PFSK-1 (cell line): ENCODE results near the gene MAST2.

ENCODE experiments used
- FOXP2 ChIP-seq: optimal IDR thresholded peaks from 2 replicates; pipeline ENCODE3; 2011; ENCODE audit warnings: borderline replicate concordance, control low read depth, inconsistent platforms; ENCODE audit not compliant: insufficient read depth; ENCODE audit errors: extremely low read length, extremely low read depth
- POLR2AphosphoS5 ChIP-seq: IDR thresholded peaks from 2 replicates; pipeline ENCODE4 v1.6.1; 2012; ENCODE audit warnings: low read depth, mild to moderate bottlenecking, control low read depth, low read length, moderate library complexity
- SIN3A ChIP-seq: IDR thresholded peaks from 2 replicates; pipeline ENCODE4 v1.6.1; 2012; ENCODE audit warnings: mild to moderate bottlenecking, low read length, moderate library complexity, borderline replicate concordance; ENCODE audit not compliant: insufficient read depth
- TAF1 ChIP-seq: IDR thresholded peaks from 2 replicates; pipeline ENCODE4 v1.6.1; 2012; ENCODE audit warnings: low read length, control low read depth, borderline replicate concordance; ENCODE audit not compliant: insufficient read depth
- TF ChIP-seq, protein P1 (sequence below), 2 experiments: IDR thresholded peaks; 2 replicates each; pipeline versions ENCODE4 v1.6.1 to v1.8.0; 2011 to 2012; ENCODE audit warnings: low read depth in 2 of 2, low read length in 2 of 2, control low read depth in 1 of 2, inconsistent platforms in 1 of 2, mild to moderate bottlenecking in 1 of 2, moderate library complexity in 1 of 2; ENCODE audit not compliant: insufficient read depth in 1 of 2

Gene MAST2

GRCh38 chr1:45883658-45884057 lies 80.2 kb downstream of the MAST2 start:
- TF ChIP-seq, protein P1, sequence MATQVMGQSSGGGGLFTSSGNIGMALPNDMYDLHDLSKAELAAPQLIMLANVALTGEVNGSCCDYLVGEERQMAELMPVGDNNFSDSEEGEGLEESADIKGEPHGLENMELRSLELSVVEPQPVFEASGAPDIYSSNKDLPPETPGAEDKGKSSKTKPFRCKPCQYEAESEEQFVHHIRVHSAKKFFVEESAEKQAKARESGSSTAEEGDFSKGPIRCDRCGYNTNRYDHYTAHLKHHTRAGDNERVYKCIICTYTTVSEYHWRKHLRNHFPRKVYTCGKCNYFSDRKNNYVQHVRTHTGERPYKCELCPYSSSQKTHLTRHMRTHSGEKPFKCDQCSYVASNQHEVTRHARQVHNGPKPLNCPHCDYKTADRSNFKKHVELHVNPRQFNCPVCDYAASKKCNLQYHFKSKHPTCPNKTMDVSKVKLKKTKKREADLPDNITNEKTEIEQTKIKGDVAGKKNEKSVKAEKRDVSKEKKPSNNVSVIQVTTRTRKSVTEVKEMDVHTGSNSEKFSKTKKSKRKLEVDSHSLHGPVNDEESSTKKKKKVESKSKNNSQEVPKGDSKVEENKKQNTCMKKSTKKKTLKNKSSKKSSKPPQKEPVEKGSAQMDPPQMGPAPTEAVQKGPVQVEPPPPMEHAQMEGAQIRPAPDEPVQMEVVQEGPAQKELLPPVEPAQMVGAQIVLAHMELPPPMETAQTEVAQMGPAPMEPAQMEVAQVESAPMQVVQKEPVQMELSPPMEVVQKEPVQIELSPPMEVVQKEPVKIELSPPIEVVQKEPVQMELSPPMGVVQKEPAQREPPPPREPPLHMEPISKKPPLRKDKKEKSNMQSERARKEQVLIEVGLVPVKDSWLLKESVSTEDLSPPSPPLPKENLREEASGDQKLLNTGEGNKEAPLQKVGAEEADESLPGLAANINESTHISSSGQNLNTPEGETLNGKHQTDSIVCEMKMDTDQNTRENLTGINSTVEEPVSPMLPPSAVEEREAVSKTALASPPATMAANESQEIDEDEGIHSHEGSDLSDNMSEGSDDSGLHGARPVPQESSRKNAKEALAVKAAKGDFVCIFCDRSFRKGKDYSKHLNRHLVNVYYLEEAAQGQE (IDR thresholded peaks at IDR 0.05; ENCODE audit: insufficient read depth in 1 of 2, low read depth in 2 of 2, low read length in 2 of 2) = no peak
- TF ChIP-seq FOXP2 (no peak), POLR2AphosphoS5 (no peak), SIN3A (no peak), TAF1 (no peak)

GRCh38 chr1:45884700-45885099 lies 81.3 kb downstream of the MAST2 start:
- TF ChIP-seq SIN3A = no peak
- no peak for TF ChIP-seq FOXP2
- no peak for TF ChIP-seq TAF1
- TF ChIP-seq POLR2AphosphoS5 = no peak
- TF ChIP-seq, protein P1 (IDR thresholded peaks at IDR 0.05; ENCODE audit: insufficient read depth in 1 of 2, low read depth in 2 of 2, low read length in 2 of 2) = no peak

GRCh38 chr1:45886229-45886628 lies 82.8 kb downstream of the MAST2 start:
- TF ChIP-seq TAF1 = no peak
- no peak for TF ChIP-seq POLR2AphosphoS5
- TF ChIP-seq FOXP2 = no peak
- no peak for TF ChIP-seq SIN3A
- TF ChIP-seq, protein P1 (IDR thresholded peaks at IDR 0.05; ENCODE audit: insufficient read depth in 1 of 2, low read depth in 2 of 2, low read length in 2 of 2) = no peak

DNA sequence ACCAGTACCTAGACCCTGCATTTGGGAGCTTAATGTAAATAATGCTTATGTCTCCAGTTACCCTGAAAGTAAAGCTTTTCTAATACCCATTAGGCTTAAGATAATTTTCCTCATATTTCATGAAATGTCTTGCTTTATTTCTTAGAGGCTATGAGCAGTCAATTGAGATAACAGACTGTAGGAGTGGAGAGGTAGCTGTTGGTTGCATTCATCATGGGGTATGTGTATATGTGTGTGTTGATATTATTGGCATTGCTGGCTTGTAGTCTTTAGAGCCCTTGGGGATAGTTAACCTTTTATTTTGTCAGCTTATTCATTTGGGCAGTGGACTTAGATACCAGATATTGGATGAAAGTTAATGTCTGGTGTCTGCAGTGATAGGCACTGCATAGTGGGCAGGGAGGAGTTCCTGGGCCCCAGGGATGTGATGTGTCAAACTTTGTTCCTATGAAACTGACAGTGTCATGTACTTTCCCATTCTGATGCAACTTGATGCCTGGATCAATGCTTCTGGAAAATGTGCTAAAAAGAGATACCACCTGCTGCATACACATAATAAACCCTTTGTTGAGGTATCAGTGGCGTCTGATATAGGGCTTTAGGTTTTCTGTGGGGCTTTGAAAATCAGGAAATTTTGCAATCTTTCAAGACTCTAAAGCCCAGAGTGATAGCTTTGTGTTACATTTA lies 83.9 kb downstream of the MAST2 start:
- no peak for TF ChIP-seq TAF1
- TF ChIP-seq, protein P1 (IDR thresholded peaks at IDR 0.05; ENCODE audit: insufficient read depth in 1 of 2, low read depth in 2 of 2, low read length in 2 of 2) = no peak
- TF ChIP-seq POLR2AphosphoS5 = no peak
- TF ChIP-seq SIN3A = no peak
- no peak for TF ChIP-seq FOXP2

DNA sequence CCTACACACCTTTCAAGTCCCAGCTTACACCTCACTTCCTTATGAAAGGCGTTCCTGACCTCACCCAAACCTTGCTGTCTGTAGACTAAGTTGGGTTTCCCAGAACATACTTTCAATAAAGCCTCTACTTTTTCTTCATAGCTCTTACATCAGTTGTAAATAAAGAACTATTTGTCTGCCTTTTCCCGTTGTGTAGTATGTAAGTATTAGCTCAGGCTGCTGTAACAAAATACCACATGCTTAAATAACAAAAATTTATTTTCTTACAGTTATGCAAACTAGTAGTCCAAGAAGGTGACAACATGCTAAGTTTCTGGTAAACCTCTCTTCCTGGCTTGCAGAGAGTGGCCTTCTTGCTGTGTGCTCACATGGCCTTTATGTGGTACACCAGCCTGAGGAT lies 86.7 kb downstream of the MAST2 start:
- TF ChIP-seq TAF1 = no peak
- no peak for TF ChIP-seq SIN3A
- TF ChIP-seq, protein P1 (IDR thresholded peaks at IDR 0.05; ENCODE audit: insufficient read depth in 1 of 2, low read depth in 2 of 2, low read length in 2 of 2) = no peak
